ENCODE results near the gene MYH6. TPM values are rescaled to one million over a fixed set of nuclear protein-coding genes. Genes with fewer than 3 reads are reported as not detected.

MYH6 gene
- total RNA-seq, 1 donor from 2014 or later: not detected

GRCh38 chr14:23370221-23370620 is 37.9 kb downstream of the MYH6 start:
- no peak overlapping the region for H3K4me3 ChIP-seq (ENCODE audit: insufficient read depth, low read depth, low read length)
- peaks cover 54% of the 10 kb centered on the region for H3K27me3 Mint-ChIP-seq (ENCODE audit: low read depth, unreplicated experiment)
- FAIRE-seq: no peak
- no peaks in the 10 kb centered on the region for H3K36me3 ChIP-seq (ENCODE audit: insufficient read depth, low read length)
- no peak overlapping the region for H3K27ac Mint-ChIP-seq (ENCODE audit: unreplicated experiment)
- H4K20me1 ChIP-seq (ENCODE audit: insufficient read depth, low read length): no peaks in the 10 kb centered on the region
- no peaks in the 10 kb centered on the region for H3K79me2 ChIP-seq (ENCODE audit: insufficient read depth, low read length)
- TF ChIP-seq EZH2 (IDR thresholded peaks at IDR 0.05; ENCODE audit: insufficient read depth, low read length) (no peak), CTCF (IDR thresholded peaks at IDR 0.05; ENCODE audit: insufficient read depth, low read depth, low read length) (no peak)
- H3K36me3 Mint-ChIP-seq (ENCODE audit: low read depth, unreplicated experiment): no peaks in the 10 kb centered on the region
- no peak overlapping the region for H2AFZ ChIP-seq (ENCODE audit: low read depth, low read length)
- H3K4me1 Mint-ChIP-seq (ENCODE audit: low read depth, unreplicated experiment): no peaks in the 10 kb centered on the region
- H3K9me3 ChIP-seq (ENCODE audit: insufficient read depth, low read depth, low read length): no peaks in the 10 kb centered on the region
- no peaks in the 10 kb centered on the region for H3K9me3 Mint-ChIP-seq (ENCODE audit: unreplicated experiment)
- no peak overlapping the region for H3K27ac ChIP-seq (ENCODE audit: low read depth, low read length)
- no peak for DNase-seq (ENCODE audit: low read depth)
- H3K27me3 ChIP-seq (ENCODE audit: insufficient read depth, low read length): no peaks in the 10 kb centered on the region
- H3K9ac ChIP-seq (ENCODE audit: low read length): no peak overlapping the region
- no peak overlapping the region for H3K4me3 Mint-ChIP-seq (ENCODE audit: unreplicated experiment)
- no peak overlapping the region for H3K4me2 ChIP-seq (ENCODE audit: low read length)
- peaks cover 4% of the 10 kb centered on the region for H3K4me1 ChIP-seq (ENCODE audit: insufficient read depth, low read length)

- peak overlapping the region; percentile 20 for H3K4me3 Mint-ChIP-seq (ENCODE audit: unreplicated experiment)
- peak overlapping the region; percentile 59 for H3K9ac ChIP-seq (ENCODE audit: low read length)
- H3K4me3 ChIP-seq (ENCODE audit: insufficient read depth, low read depth, low read length): no peak overlapping the region
- TF ChIP-seq CTCF (IDR thresholded peaks at IDR 0.05; ENCODE audit: insufficient read depth, low read depth, low read length): no peak
- TF ChIP-seq EZH2 (IDR thresholded peaks at IDR 0.05; ENCODE audit: insufficient read depth, low read length): peak; percentile 13
- H3K9me3 ChIP-seq (ENCODE audit: insufficient read depth, low read depth, low read length): no peaks in the 10 kb centered on the region
- H3K4me1 Mint-ChIP-seq (ENCODE audit: low read depth, unreplicated experiment): no peaks in the 10 kb centered on the region
- peaks cover 15% of the 10 kb centered on the region for H3K79me2 ChIP-seq (ENCODE audit: insufficient read depth, low read length)
- peak overlapping the region; percentile 87 for H3K4me2 ChIP-seq (ENCODE audit: low read length)
- no peaks in the 10 kb centered on the region for H3K27me3 ChIP-seq (ENCODE audit: insufficient read depth, low read length)
- no peaks in the 10 kb centered on the region for H3K36me3 Mint-ChIP-seq (ENCODE audit: low read depth, unreplicated experiment)
- no peaks in the 10 kb centered on the region for H4K20me1 ChIP-seq (ENCODE audit: insufficient read depth, low read length)
- peak overlapping the region; percentile 58 for H3K27ac Mint-ChIP-seq (ENCODE audit: unreplicated experiment)
- peak overlapping the region; percentile 73 for H2AFZ ChIP-seq (ENCODE audit: low read depth, low read length)
- H3K27ac ChIP-seq (ENCODE audit: low read depth, low read length): no peak overlapping the region
- H3K9me3 Mint-ChIP-seq (ENCODE audit: unreplicated experiment): no peaks in the 10 kb centered on the region
- H3K36me3 ChIP-seq (ENCODE audit: insufficient read depth, low read length): no peaks in the 10 kb centered on the region
- no peak for FAIRE-seq
- DNase-seq (ENCODE audit: low read depth): peak; percentile 59
- peaks cover 14% of the 10 kb centered on the region for H3K4me1 ChIP-seq (ENCODE audit: insufficient read depth, low read length)
- peaks cover 43% of the 10 kb centered on the region for H3K27me3 Mint-ChIP-seq (ENCODE audit: low read depth, unreplicated experiment)
Measured at GRCh38 chr14:23366426-23366921, 41.6 kb downstream of the MYH6 start.

- Histone ChIP-seq H3K27ac (ENCODE audit: low read depth, low read length) (no peak overlapping the region), H3K79me2 (ENCODE audit: insufficient read depth, low read length) (peaks cover 15% of the 10 kb centered on the region), H3K27me3 (ENCODE audit: insufficient read depth, low read length) (no peaks in the 10 kb centered on the region), H3K4me3 (ENCODE audit: insufficient read depth, low read depth, low read length) (peak overlapping the region; percentile 58), H2AFZ (ENCODE audit: low read depth, low read length) (peak overlapping the region; percentile 88), H3K36me3 (ENCODE audit: insufficient read depth, low read length) (no peaks in the 10 kb centered on the region), H3K4me2 (ENCODE audit: low read length) (peak overlapping the region; percentile 87), H3K9ac (ENCODE audit: low read length) (peak overlapping the region; percentile 81), H3K4me1 (ENCODE audit: insufficient read depth, low read length) (peaks cover 14% of the 10 kb centered on the region), H3K9me3 (ENCODE audit: insufficient read depth, low read depth, low read length) (no peaks in the 10 kb centered on the region), H4K20me1 (ENCODE audit: insufficient read depth, low read length) (peaks cover 4% of the 10 kb centered on the region)
- no peak overlapping the region for H3K27ac Mint-ChIP-seq (ENCODE audit: unreplicated experiment)
- FAIRE-seq (no peak), DNase-seq (ENCODE audit: low read depth) (peak; percentile 68)
- no peaks in the 10 kb centered on the region for H3K4me1 Mint-ChIP-seq (ENCODE audit: low read depth, unreplicated experiment)
- no peaks in the 10 kb centered on the region for H3K36me3 Mint-ChIP-seq (ENCODE audit: low read depth, unreplicated experiment)
- no peaks in the 10 kb centered on the region for H3K9me3 Mint-ChIP-seq (ENCODE audit: unreplicated experiment)
- peaks cover 39% of the 10 kb centered on the region for H3K27me3 Mint-ChIP-seq (ENCODE audit: low read depth, unreplicated experiment)
- TF ChIP-seq EZH2 (IDR thresholded peaks at IDR 0.05; ENCODE audit: insufficient read depth, low read length): peak; percentile 15
- TF ChIP-seq CTCF (IDR thresholded peaks at IDR 0.05; ENCODE audit: insufficient read depth, low read depth, low read length): no peak
- H3K4me3 Mint-ChIP-seq (ENCODE audit: unreplicated experiment): no peak overlapping the region
Measured at GRCh38 chr14:23365732-23366425, 42.2 kb downstream of the MYH6 start.
